Dendritic cell treated with granulocyte-macrophage colony-stimulating factor and Interleukin-4, amounts not matched to agents 40 ng/mL and 50 ng/mL, for 4 days (primary cell): ENCODE data around the gene ASB8.
"Not testable (repeated sequence)": the region's sequence is repeated elsewhere in the genome, so short reads cannot be mapped to it uniquely, and the experiment has no call there.

ENCODE experiments used
- H3K27ac Mint-ChIP-seq: one replicate; pipeline ENCODE4 v1.8.0; 2022; ENCODE audit warnings: mild to moderate bottlenecking, mixed read lengths
- H3K27me3 Mint-ChIP-seq: one replicate; pipeline ENCODE4 v1.8.0; 2022; ENCODE audit warnings: mild to moderate bottlenecking, mixed read lengths
- H3K36me3 Mint-ChIP-seq: one replicate; pipeline ENCODE4 v1.8.0; 2022; ENCODE audit warnings: low read depth, mixed read lengths
- H3K4me1 Mint-ChIP-seq: one replicate; pipeline ENCODE4 v1.8.0; 2022; ENCODE audit warnings: low read depth, mixed read lengths
- H3K4me3 Mint-ChIP-seq: one replicate; pipeline ENCODE4 v1.8.0; 2022; ENCODE audit warnings: mild to moderate bottlenecking, moderate library complexity, mixed read lengths
- H3K9me3 Mint-ChIP-seq: one replicate; pipeline ENCODE4 v1.8.0; 2022; ENCODE audit warnings: mixed read lengths
- intact Hi-C: fragments of 100-400 bp; cut with micrococcal nuclease; formaldehyde crosslinking; loops from one replicate; pipeline ENCODE4 v1.15.0; 2022

The ASB8 gene

DNA sequence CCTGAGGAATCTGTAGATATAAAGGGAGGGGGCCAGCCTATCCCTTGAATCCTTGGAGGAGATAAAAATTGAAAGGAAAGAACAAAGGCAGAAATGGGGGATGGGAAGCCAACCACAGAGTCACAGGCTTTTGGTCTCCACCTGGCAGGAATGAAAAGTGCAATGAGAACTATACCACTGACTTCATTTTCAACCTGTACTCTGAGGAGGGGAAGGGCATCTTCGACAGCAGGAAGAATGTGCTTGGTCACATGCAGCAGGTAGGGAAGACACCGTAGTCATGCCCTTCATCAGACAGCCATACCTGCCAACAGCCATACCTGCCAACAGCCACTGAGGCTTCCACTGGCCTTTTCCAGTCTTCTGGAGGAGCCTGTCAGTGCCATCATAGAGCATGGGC lies 13.4 kb downstream of the ASB8 start:
- Mint-ChIP-seq H3K4me3 (no peak overlapping the region), H3K27me3 (no peaks in the 10 kb centered on the region), H3K27ac (no peak overlapping the region), H3K9me3 (no peaks in the 10 kb centered on the region), H3K4me1 (no peaks in the 10 kb centered on the region), H3K36me3 (peaks cover 58% of the 10 kb centered on the region)
- intact Hi-C loops, result no loop called here

DNA sequence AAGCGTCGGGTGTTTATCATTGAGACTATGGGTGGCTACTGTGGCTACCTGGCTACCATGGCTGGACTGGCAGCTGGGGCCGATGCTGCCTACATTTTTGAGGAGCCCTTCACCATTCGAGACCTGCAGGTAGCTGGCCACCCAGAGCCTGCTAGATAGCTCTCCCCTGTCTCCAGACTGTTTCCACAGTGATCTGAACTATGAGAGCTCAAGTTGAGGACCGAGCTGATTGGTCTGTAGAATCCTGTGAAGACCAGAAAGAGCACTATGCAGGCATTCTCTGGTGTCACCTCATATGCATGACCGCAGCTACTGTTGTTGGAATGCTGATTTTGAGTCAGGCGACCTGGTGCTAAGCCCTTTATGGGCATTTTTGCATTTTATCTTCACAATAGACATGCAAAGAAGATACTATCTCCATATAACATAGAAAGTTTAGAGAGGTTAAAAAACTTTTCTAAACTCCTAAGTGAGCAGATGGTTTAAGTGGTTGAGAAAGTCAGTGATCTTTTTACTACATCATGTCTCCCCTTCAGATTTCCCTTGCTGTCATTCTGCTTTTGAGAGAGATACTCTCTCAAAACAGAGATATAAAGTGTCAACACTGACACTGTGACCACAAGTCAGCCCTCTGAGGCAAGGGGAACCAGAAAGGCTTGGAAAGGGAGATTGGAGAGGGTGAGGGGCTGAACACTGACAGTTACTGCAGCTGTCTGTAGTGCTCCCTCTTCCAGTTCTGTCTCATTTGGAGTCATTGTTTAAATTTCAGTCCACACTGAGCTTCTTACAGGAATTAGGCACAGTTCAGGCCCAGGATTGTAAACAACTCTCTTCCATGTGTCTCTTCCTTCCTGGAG lies 14.3 kb downstream of the ASB8 start:
- no peaks in the 10 kb centered on the region for H3K4me1 Mint-ChIP-seq
- no peaks in the 10 kb centered on the region for H3K9me3 Mint-ChIP-seq
- H3K36me3 Mint-ChIP-seq, result peaks cover 49% of the 10 kb centered on the region
- no peak overlapping the region for H3K27ac Mint-ChIP-seq
- H3K4me3 Mint-ChIP-seq, result no peak overlapping the region
- H3K27me3 Mint-ChIP-seq, result no peaks in the 10 kb centered on the region
- intact Hi-C loops, result no loop called here

GRCh38 chr12:48135027-48135426 lies 22.3 kb downstream of the ASB8 start:
- Mint-ChIP-seq H3K4me1 (no peaks in the 10 kb centered on the region), H3K27me3 (no peaks in the 10 kb centered on the region), H3K36me3 (peaks cover 9% of the 10 kb centered on the region), H3K9me3 (no peaks in the 10 kb centered on the region), H3K4me3 (no peak overlapping the region), H3K27ac (no peak overlapping the region)
- intact Hi-C loops, result no loop called here

DNA sequence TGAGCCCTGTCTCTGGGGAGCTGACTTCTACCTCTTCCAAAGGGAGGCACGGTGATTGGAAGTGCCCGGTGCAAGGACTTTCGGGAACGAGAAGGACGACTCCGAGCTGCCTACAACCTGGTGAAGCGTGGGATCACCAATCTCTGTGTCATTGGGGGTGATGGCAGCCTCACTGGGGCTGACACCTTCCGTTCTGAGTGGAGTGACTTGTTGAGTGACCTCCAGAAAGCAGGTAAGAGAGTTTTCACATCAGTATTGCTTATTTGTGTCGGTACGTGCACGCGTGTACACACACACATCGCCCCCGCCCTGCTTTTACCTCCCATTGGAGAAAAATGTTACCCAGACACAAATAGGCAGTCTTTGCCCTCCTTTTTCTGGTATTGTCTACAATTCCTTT lies 24.5 kb downstream of the ASB8 start:
- intact Hi-C loops, result no loop called here
- Mint-ChIP-seq H3K36me3 (peaks cover 9% of the 10 kb centered on the region), H3K4me3 (no peak overlapping the region), H3K4me1 (no peaks in the 10 kb centered on the region), H3K9me3 (no peaks in the 10 kb centered on the region), H3K27me3 (no peaks in the 10 kb centered on the region), H3K27ac (no peak overlapping the region)

- Mint-ChIP-seq H3K4me3 (no peak overlapping the region), H3K27ac (no peak overlapping the region), H3K36me3 (peaks cover 9% of the 10 kb centered on the region), H3K27me3 (no peaks in the 10 kb centered on the region), H3K9me3 (no peaks in the 10 kb centered on the region), H3K4me1 (no peaks in the 10 kb centered on the region)
- intact Hi-C loops, result no loop called here
Observed at GRCh38 chr12:48131517-48131916, 25.8 kb downstream of the ASB8 start.

GRCh38 chr12:48129376-48129775 lies 27.9 kb downstream of the ASB8 start:
- no peak overlapping the region for H3K4me3 Mint-ChIP-seq
- no peaks in the 10 kb centered on the region for H3K27me3 Mint-ChIP-seq
- no peaks in the 10 kb centered on the region for H3K4me1 Mint-ChIP-seq
- no peaks in the 10 kb centered on the region for H3K36me3 Mint-ChIP-seq
- no peak overlapping the region for H3K27ac Mint-ChIP-seq
- intact Hi-C loops, result no loop called here
- H3K9me3 Mint-ChIP-seq, result no peaks in the 10 kb centered on the region

DNA sequence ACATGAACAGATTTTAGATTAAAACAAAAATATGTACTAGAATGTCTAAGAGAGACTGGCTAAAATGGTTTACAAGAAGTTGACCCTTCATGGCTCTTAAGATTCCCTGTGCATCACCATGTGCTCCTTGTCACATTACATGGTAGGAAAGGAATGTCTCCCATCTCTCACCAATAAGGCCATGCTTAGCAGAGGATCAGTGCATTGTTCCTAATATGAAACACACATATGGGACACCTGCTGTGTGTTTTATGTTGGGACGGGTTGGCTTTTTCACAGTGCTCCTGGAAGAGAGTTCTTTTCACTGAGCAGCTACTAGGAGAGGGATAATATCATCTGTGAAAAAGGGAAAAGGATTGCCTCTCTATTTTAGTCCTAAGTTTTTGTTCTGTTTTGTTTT lies 28.5 kb downstream of the ASB8 start:
- Mint-ChIP-seq H3K9me3 (no peaks in the 10 kb centered on the region), H3K4me3 (no peak overlapping the region), H3K27me3 (no peaks in the 10 kb centered on the region), H3K36me3 (no peaks in the 10 kb centered on the region), H3K4me1 (no peaks in the 10 kb centered on the region), H3K27ac (no peak overlapping the region)
- intact Hi-C loops, result no loop called here

DNA sequence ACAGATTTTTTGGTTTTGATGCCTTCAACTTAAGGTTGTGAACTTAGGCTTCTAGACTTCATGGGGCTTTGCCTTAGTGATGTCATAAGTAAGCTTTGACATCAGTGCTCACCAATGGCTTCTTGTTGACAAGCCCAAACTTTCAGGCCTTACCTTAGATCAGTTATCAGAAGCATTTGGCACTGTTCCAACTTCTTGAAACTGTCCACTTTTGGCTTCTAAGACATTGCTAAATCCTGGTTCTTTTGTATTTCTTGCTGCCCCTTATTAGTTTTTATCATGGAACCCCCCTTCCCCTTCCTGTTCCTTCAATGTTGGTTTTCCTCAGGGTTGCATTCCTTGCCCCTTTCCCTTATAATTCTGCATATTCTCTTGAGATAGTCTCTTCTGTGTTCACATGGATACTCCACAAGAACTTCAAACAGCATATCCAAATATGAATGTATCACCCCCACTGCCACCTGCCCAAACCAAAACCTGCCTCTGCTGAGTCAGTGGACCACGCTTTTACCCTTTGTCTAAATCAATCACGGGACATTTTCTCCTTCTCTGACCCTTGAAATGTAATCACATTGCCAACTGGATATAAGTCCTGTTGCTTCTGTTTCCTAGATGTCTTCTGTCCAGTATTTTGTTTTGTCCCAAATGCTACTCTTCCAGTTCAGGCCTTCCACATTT lies 30.2 kb downstream of the ASB8 start:
- no peaks in the 10 kb centered on the region for H3K36me3 Mint-ChIP-seq

GRCh38 chr12:48125985-48126384 lies 31.3 kb downstream of the ASB8 start:
- Mint-ChIP-seq H3K9me3 (no peaks in the 10 kb centered on the region), H3K27ac (no peak overlapping the region), H3K4me1 (no peaks in the 10 kb centered on the region), H3K27me3 (no peaks in the 10 kb centered on the region), H3K36me3 (no peaks in the 10 kb centered on the region), H3K4me3 (no peak overlapping the region)
- intact Hi-C loops, result no loop called here

More for the DNA sequence above, 30.2 kb downstream of the ASB8 start:
- Mint-ChIP-seq H3K9me3 (no peaks in the 10 kb centered on the region), H3K4me3 (no peak overlapping the region), H3K27me3 (no peaks in the 10 kb centered on the region), H3K4me1 (no peaks in the 10 kb centered on the region), H3K27ac (no peak overlapping the region)
- intact Hi-C loops, result no loop called here

DNA sequence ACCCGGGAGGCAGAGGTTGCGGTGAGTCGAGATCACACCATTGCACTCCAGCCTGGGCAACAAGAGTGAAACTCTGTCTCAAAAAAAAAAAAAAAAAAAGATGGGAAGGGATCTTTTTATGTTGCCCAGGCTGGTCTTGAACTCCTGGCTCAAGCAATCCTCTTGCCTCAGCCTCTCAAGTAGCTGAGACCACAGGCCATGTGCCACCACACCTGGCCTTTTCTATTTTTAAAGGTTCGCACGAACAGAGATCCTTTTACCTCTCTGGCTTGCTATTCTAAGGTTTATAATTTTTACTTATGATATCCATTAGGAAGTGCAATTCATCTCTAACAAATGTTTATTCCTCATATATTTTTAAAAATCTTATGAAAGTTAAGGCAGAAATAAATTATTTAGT lies 31.8 kb downstream of the ASB8 start:
- H3K4me1 Mint-ChIP-seq, intact Hi-C loops, H3K9me3 Mint-ChIP-seq, H3K27me3 Mint-ChIP-seq, H3K36me3 Mint-ChIP-seq, H3K27ac Mint-ChIP-seq, H3K4me3 Mint-ChIP-seq: not testable (repeated sequence)

GRCh38 chr12:48123169-48123568 lies 34.1 kb downstream of the ASB8 start:
- Mint-ChIP-seq H3K27ac (no peak overlapping the region), H3K4me3 (no peak overlapping the region), H3K4me1 (peaks cover 13% of the 10 kb centered on the region), H3K27me3 (peaks cover 3% of the 10 kb centered on the region), H3K9me3 (no peaks in the 10 kb centered on the region), H3K36me3 (no peaks in the 10 kb centered on the region)
- intact Hi-C loops, result no loop called here

- H3K27me3 Mint-ChIP-seq, result peaks cover 3% of the 10 kb centered on the region
- no peaks in the 10 kb centered on the region for H3K36me3 Mint-ChIP-seq
- no peak overlapping the region for H3K4me3 Mint-ChIP-seq
- no peak overlapping the region for H3K27ac Mint-ChIP-seq
- H3K4me1 Mint-ChIP-seq, result peaks cover 13% of the 10 kb centered on the region
- H3K9me3 Mint-ChIP-seq, result no peaks in the 10 kb centered on the region
- intact Hi-C loops, result no loop called here
Observed at GRCh38 chr12:48122065-48122834, 35.1 kb downstream of the ASB8 start.

DNA sequence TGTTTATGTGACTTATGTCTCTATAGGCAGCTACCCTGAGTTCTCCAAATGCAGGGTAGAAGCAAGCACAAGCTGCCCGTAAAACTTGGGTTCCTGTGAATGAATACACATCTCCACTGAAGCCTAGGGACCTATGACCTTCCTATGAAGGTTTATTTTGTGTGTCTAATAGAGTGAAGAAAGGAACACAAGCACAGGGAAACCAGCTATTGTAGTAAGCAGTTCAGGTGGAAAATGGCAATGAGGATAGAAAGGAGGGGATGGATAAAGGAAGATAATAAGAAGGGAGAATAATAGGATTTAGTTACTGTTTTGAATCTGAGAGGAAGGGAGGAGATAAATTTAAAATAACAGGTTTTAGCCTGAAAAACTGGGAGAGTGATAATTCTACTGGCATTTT lies 35.8 kb downstream of the ASB8 start:
- intact Hi-C loops, result no loop called here
- Mint-ChIP-seq H3K4me3 (no peak overlapping the region), H3K27ac (no peak overlapping the region), H3K4me1 (peaks cover 13% of the 10 kb centered on the region), H3K36me3 (no peaks in the 10 kb centered on the region), H3K27me3 (peaks cover 3% of the 10 kb centered on the region), H3K9me3 (no peaks in the 10 kb centered on the region)

DNA sequence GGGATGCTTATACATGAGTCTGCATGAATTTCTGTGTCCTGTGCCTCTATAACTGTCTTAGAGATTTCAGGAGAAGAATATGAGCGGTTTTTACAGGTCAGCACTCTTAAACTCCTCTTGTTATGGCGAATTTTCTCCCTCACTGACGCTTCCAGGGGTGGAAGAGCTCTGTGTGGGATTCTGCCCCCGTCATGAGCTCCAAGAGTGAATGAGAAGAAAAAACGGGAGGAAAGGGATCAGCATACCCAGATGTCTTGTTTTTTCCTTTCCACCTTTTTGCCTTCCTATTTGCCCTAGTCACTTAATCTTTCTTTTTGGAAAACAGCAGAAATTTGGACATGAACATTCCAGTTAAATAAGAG lies 37.5 kb downstream of the ASB8 start:
- peak overlapping the region; percentile 69 for H3K27ac Mint-ChIP-seq
- H3K4me1 Mint-ChIP-seq, result peaks cover 13% of the 10 kb centered on the region
- peaks cover 9% of the 10 kb centered on the region for H3K27me3 Mint-ChIP-seq
- peak overlapping the region; percentile 87 for H3K4me3 Mint-ChIP-seq
- H3K9me3 Mint-ChIP-seq, result no peaks in the 10 kb centered on the region
- no peaks in the 10 kb centered on the region for H3K36me3 Mint-ChIP-seq
- intact Hi-C loops, result no loop called here
